Neutrophil (primary cell): Measurements from ENCODE around the gene ARMC7.

Experiments
- H3K27ac ChIP-seq: fragments of 200-600 bp; sonication (generic); 2 replicates; pipeline ENCODE4 v1.5.1; 2016; ENCODE audit warnings: mild to moderate bottlenecking, moderate library complexity
- H3K27me3 ChIP-seq: fragments of 200-600 bp; sonication (generic); 2 replicates; pipeline ENCODE4 v1.6.0; 2016; ENCODE audit warnings: mild to moderate bottlenecking
- H3K36me3 ChIP-seq: fragments of 200-600 bp; sonication (generic); 2 replicates; pipeline ENCODE4 v1.5.1; 2017
- H3K4me1 ChIP-seq, 2 experiments: fragments of 200-600 bp in 1 of 2; sonication (generic) in 1 of 2; 1 replicate in 1 of 2; 2 replicates in 1 of 2; pipeline versions ENCODE4 v1.5.1 to v1.6.1; 2013 to 2016; ENCODE audit warnings: low read depth in 1 of 2, low read length in 1 of 2, mild to moderate bottlenecking in 1 of 2, moderate library complexity in 1 of 2; ENCODE audit not compliant: control insufficient read depth in 1 of 2, insufficient read depth in 1 of 2
- H3K4me3 ChIP-seq, 2 experiments: fragments of 200-600 bp in 1 of 2; sonication (generic) in 1 of 2; 1 replicate in 1 of 2; 2 replicates in 1 of 2; pipeline ENCODE4 v1.5.1; 2013 to 2016; ENCODE audit warnings: low read depth in 1 of 2, low read length in 1 of 2, mild to moderate bottlenecking in 1 of 2, moderate library complexity in 1 of 2
- H3K9me3 ChIP-seq: fragments of 200-600 bp; sonication (generic); 2 replicates; pipeline ENCODE4 v1.5.1; 2016
- TF ChIP-seq, protein P1 (sequence below): fragments of 200-600 bp; sonication (generic); IDR thresholded peaks from 2 replicates; pipeline ENCODE4 v1.5.1; 2016; ENCODE audit warnings: antibody characterized with exemption

ARMC7 gene

DNA sequence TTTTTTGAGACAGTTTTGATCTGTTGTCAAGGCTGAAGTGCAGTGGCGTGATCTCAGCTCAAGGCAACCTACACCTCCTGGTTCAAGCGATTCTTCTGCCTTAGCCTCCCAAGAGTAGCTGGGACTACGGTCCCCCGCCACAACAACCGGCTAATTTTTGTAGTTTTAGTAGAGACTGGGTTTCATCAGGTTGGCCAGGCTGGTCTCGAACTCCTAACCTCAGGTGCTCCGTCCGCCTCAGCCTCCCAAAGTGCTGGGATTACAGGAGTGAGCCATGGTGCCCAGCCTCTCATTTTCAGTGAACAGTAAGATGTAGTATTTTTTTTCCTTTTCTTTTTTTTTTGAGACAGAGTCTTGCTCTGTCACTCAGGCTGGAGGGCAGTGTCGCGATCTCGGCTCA, 65.2 kb downstream of the ARMC7 start:
- peaks cover 0 to 5% of the 10 kb centered on the region in 2 experiments for H3K4me1 ChIP-seq
- no peak overlapping the region for H3K27ac ChIP-seq
- no peaks in the 10 kb centered on the region for H3K9me3 ChIP-seq
- TF ChIP-seq, protein P1, sequence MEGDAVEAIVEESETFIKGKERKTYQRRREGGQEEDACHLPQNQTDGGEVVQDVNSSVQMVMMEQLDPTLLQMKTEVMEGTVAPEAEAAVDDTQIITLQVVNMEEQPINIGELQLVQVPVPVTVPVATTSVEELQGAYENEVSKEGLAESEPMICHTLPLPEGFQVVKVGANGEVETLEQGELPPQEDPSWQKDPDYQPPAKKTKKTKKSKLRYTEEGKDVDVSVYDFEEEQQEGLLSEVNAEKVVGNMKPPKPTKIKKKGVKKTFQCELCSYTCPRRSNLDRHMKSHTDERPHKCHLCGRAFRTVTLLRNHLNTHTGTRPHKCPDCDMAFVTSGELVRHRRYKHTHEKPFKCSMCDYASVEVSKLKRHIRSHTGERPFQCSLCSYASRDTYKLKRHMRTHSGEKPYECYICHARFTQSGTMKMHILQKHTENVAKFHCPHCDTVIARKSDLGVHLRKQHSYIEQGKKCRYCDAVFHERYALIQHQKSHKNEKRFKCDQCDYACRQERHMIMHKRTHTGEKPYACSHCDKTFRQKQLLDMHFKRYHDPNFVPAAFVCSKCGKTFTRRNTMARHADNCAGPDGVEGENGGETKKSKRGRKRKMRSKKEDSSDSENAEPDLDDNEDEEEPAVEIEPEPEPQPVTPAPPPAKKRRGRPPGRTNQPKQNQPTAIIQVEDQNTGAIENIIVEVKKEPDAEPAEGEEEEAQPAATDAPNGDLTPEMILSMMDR: no peak
- no peak overlapping the region for H3K4me3 ChIP-seq
- H3K36me3 ChIP-seq: peaks cover 54% of the 10 kb centered on the region
- H3K27me3 ChIP-seq: no peaks in the 10 kb centered on the region

DNA sequence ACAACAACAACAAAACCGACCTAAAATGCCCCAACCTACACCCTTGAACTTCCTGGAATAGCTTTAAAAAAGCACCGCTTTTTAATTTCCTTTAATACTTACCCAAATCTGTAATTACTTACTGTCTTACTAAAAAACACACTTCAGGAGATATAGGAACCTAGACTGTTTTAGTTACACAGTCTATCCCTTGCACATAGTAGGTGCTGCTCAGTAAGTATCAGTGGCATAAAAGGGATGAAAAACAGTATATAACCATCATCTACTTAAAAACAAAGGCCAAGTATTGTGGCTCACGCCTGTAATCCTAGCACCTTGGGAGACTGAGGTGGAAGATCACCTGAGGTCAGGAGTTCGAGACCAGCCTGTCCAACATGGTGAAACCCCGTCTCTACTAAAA, 66.9 kb downstream of the ARMC7 start:
- Histone ChIP-seq H3K4me3 (no peak overlapping the region), H3K9me3 (no peaks in the 10 kb centered on the region), H3K27ac (no peak overlapping the region), H3K27me3 (no peaks in the 10 kb centered on the region), H3K36me3 (peaks cover 54% of the 10 kb centered on the region), H3K4me1 (peaks cover 13 to 16% of the 10 kb centered on the region in 2 experiments)
- TF ChIP-seq, protein P1: no peak

DNA sequence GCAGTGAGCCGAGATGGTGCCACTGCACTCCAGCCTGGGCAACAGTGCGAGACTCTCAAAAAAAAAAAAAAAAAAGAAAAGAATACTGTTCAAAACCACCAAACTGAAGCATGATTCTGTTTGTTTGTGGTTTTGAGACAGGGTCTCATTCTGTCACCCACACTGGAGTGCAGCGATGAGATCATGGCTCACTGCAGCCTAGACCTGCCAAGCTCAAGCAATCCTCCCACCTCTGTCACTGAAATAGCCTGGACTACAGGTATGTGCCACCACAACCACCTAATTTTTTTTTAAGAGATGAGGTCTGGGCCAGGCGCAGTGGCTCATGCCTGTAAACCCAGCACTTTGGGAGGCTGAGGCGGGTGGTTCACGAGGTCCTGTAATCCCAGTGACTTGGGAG, 68.7 kb downstream of the ARMC7 start:
- TF ChIP-seq, protein P1: no peak
- no peaks in the 10 kb centered on the region for H3K27me3 ChIP-seq
- peaks cover 43% of the 10 kb centered on the region for H3K36me3 ChIP-seq
- no peak overlapping the region for H3K4me3 ChIP-seq
- H3K4me1 ChIP-seq: peaks cover 20% of the 10 kb centered on the region in 2 experiments
- H3K9me3 ChIP-seq: no peaks in the 10 kb centered on the region
- no peak overlapping the region for H3K27ac ChIP-seq
